NCI-H2081 (cell line): ENCODE measurements around the gene SMPD4.
A peak's percentile ranks its signal among the peaks of the same experiment; 100 is the strongest.
"Not testable (repeated sequence)": the region's sequence is repeated elsewhere in the genome, so short reads cannot be mapped to it uniquely, and the experiment has no call there.

Experiments
- DNase-seq, 2 experiments: peaks; one replicate each; lab custom pipeline; 2025; lab: John Stamatoyannopoulos, UW

SMPD4 gene

DNA sequence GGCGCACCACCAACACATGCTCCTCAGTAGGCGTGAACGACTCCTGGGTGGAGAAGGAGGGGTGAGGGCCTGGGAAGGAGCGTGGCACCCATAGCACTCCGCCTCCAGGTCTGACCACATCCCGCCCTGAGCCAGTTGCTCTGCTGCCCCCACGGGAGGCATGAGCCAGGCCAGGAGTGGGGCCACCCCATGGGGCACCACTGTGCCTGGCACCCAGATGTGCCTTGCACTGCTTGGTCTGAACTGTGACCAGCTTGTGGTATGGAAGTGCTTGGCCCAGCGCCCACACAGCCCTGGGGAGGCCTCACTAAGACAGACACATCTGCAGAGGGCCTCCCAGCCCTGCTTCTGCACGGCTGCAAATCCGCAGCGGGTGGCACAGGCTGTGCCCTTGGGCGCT, 24.0 kb downstream of the SMPD4 start:
- DNase-seq: peak in 1 of 2 experiments; percentile 5

- no peak for DNase-seq
Observed at GRCh38 chr2:130156624-130157004, 24.8 kb downstream of the SMPD4 start.

- DNase-seq: peak; percentile 86 to 88
Observed at GRCh38 chr2:130155956-130156623, 25.3 kb downstream of the SMPD4 start.

DNA sequence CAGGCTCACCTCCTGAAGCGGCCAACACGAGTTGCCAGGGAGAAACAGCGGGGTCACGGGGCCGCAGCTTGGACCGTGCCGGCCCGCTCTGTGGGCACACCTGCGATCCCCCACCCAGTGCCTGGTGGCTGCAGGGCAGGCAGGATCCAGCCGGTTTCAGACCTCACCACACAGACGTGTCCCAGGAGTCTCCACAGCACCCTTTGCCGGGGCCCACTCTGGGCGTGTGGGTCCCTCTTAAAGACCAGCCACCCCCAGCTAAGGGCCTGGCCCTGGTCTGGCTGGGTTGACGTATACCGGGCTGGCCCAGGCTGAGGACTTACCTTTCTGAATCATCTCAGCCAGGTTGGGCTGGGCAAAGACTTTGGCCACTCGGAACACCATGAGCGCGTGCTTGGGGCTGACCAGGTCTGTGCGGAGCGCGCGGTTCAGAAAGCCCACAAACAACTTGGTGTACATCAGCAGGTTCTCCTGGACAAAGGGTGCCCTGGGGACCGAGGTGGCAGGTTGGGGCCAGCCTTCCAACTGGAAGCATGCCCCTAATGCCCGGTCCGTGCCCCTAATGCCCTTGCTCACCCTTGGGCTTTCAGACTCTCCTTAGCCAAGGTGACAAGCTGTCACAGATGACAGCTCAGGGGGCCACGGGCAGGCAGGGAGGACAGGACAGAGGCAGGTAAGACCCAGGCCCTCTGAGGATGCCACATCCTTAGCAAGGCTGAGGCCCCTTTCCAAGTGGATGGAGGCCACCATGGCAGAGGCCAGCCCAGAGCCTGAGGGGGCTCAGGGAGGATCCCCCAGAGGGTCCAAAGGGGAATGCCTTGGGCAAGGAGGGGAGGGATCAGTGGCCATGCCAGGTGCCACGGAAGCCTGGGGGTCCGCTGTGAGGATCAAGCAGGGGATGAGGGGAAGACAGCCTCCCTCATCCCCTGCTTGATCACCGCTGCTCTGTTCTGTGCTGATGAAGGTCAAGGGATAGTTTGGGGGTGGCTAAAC, 26.3 kb downstream of the SMPD4 start:
- no peak for DNase-seq

DNA sequence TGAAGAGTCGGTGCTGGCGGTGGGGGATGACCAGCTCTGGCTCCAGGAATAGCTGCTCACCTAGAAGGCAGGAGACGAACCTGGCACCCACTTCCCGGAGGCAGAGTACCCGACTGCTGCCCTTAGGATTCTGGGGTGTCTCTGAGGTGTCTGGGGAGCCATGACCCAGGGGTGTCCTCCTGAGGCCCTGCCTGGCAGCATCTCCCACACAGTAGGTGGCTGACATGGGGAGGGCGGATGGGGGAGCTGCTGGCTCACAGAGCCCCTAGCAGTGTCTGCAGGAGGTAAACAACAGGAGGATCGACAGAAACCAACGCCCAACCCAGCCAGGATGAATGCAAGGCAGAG, 27.0 kb downstream of the SMPD4 start:
- not testable (repeated sequence) for DNase-seq

DNA sequence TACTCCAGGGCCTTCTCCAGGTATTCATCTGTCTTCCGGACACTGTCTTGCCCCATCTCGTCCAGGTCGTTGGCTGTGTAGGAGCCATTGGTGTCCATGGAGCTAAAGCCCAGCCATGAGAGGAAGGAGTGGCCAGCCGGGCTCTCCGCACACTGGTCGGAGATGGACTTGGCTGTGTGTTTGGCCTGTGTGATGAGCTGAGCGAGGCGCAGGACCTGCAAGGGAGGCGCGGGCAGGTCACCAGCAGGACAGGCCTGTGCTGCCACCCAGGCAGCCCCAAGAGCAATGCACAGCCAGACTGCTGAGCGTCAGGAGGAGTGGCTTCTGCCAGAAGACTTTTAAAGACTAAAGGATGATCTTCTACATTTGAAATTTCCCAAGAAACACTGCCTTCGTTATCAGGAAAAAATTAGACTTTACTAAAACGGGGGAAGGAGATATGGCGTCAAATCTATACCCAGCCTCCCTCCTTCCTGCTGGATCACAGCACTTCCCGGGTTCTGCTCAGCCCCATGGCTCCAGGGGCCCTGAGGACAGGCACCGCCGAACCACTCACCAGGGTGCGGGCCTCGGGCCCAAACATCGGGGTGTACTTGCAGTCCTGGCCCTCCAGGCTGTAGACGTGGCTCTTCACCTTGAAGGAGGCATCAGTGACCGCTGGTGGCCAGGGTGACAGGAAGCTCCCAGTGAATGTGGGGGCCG, 27.5 kb downstream of the SMPD4 start:
- not testable (repeated sequence) for DNase-seq

- no peak for DNase-seq
Observed at GRCh38 chr2:130152816-130153595, 28.4 kb downstream of the SMPD4 start.

- not testable (repeated sequence) for DNase-seq
Observed at GRCh38 chr2:130152136-130152815, 29.1 kb downstream of the SMPD4 start.

- not testable (repeated sequence) for DNase-seq
Observed at GRCh38 chr2:130151145-130151512, 30.3 kb downstream of the SMPD4 start.

DNA sequence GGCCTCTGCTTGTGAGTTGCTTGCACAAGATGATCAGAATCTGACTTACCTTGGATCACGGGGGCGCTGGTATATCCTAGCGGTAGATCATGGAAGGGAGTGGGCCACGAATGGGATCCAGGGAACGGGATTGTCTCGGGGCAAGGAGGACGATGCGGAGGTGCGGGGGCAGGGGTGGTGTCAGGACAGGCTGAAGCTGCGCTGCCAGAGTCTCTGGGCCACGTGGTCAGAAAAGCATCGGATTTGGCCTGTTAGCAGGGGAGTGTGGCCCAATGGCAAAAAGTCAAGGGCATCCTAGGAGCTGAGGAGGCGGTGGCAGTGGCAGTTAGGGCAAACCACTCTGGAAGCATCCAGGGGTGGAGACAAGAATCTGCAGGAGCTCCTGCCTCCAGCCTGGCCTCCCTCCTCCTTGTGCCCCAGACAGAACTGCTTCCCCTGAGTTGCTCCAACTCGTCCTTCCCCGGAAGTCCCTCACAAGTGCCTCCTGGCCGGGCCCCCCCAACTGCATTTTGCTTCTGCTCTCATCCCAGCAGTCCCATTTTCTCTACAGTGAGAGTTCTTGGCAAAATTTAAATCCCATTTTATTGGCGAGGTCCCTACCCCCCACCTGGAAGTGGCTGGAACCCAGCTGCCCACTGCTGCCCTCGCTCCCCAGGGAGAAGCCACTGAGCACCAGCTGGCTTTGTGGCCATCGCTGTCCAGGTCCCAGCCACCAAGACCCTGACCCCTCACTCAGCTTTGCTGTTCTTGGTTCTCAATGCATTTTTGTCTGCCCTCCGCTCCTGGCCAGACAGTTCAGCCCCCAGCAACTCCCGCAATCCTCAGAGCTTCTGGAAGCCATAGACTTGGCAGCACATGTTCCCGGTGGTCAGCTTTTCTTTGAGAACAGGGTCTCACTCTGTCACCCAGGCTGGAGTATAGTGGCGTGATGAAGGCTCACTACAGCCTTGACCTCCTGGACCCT, 30.9 kb downstream of the SMPD4 start:
- no peak for DNase-seq

DNA sequence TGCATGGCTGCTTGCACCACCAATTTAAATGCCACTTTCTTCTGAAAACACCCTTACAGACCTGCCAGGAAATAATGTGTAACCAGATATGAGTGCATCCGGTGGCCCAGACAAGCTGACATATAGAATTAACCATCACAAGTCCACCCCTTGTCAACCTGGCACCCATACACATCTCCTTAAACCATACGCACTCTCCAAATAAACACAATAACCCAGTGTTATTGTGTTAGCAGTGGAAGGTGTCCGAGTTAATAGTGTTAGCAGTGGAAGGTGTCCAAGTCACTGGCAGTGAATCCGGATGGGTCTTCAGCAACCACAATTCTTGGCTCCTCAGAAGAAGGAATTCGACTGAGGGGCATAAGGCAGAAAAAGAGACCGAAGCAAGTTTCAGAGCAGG, 32.9 kb downstream of the SMPD4 start:
- DNase-seq: peak; percentile 8 to 30

- DNase-seq: peak; percentile 70 to 72
Observed at GRCh38 chr2:130145006-130145414, 36.4 kb downstream of the SMPD4 start, which contains the start of gene CCDC74B. Gene CCDC74B, minus strand, starts transcription at chr2:130145112. Its CDS starts 116 bp downstream, at chr2:130144996.

- not testable (repeated sequence) for DNase-seq
Observed at GRCh38 chr2:130143266-130144039, 37.9 kb downstream of the SMPD4 start.

- not testable (repeated sequence) for DNase-seq
Observed at GRCh38 chr2:130142396-130143265, 38.8 kb downstream of the SMPD4 start.

DNA sequence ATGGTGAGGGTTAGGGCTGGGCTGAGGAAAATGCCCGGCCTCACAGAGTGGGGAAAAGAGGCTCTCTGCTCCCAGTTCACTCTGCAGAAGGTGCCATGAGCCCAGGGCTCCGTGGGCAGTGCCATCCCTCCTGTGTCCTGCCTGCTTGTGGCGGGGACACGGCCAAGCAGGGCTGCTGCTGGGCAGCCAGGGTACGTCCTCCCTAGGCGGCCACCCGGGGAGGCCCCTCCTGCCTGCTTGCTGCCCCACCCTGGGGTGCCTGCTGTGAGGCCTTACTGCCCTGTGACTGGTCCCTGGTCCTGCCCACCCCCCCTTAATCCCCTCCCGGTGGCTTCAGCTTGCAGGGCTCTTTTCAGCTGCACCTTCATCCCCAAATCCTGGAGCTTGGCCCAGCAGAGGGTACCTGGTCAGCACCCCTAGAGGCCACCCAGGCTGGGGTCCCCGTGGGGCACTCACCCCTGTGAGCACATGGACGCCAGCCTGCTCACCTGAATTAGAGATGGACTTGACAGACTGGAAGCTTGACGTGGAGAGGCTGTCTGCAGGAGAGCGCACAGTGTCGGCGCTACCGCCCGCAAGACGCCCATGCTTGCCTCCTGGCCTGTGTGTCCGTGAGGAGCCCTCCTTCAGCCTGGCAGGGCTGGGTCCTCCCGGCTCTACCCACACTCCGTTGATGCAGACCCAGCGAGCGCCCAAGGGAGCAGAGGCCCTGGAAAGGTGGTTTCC, 39.6 kb downstream of the SMPD4 start:
- not testable (repeated sequence) for DNase-seq

DNA sequence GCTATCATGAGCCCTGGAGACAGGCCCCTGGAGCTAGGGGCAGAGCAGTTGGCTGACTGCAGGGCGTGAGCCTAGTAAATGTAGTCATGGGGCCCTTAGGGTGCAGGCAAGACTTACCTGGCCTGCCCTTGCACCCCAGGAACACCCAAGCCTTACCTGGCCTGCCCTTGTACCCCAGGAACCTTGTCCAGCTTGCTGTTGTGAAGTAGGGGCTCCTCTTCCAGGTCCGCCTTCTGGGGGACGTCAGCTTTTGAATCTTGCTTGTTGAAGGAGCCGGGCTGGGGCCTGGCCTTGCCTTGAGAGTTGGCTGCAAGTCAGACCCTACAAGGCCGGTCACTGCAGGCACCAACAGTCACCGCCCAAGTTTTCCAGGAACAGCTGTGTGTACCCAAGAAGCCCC, 40.4 kb downstream of the SMPD4 start:
- not testable (repeated sequence) for DNase-seq

DNA sequence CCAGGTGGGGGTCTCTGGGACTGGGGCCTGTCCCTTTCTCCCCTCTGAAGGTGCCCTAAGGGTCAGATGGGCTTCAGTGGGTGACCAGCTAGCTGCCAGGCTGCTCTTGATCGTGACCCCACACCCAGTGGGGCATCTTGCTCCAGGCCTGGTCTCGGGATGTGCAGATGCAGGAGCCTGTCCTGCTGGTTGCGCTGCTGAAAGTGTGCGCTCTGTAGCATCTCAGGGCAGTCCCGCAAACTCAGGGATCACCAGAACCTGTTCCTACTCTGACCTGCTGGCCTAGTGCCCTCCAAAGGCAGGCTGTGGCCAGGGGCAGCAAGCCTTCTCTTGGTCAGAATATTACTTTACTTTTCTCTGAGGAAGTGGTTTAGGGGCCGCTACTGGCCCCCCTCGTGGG, 40.9 kb downstream of the SMPD4 start:
- not testable (repeated sequence) for DNase-seq
